ENCODE data around the gene CDK19. TPM values are rescaled to one million over a fixed set of nuclear protein-coding genes. Genes with fewer than 3 reads are reported as not detected.

Gene CDK19
- total and polyA plus RNA-seq, 7 experiments from 2014 or later = 1.3 to 24.4 (median 20.4) TPM

GRCh38 chr6:110816677-110817076, 1.4 kb upstream of the CDK19 start:
- ChIA-PET CTCF (no interaction called here), POLR2A (interaction anchor here (1.7 to 13.8 kb wide), 3 partner anchors 59 to 668 kb away, joined by 5 to 413 read pairs (median 56); partner anchors contain the start of genes AMD1 and GTF3C6)
- Histone ChIP-seq H3K4me3 (ENCODE audit: low read length) (no peak overlapping the region), H3K9me3 (ENCODE audit: control insufficient read depth in 2 of 3, low read length in 3 of 3) (no peaks in the 10 kb centered on the region), H3K36me3 (ENCODE audit: control insufficient read depth in 2 of 3, insufficient read depth in 3 of 3, low read length in 3 of 3) (peaks cover 0 to 6% (median 0%) of the 10 kb centered on the region in 3 experiments), H3K4me1 (ENCODE audit: control insufficient read depth in 2 of 2, insufficient read depth in 2 of 2, low read length in 2 of 2) (peaks cover 11 to 15% of the 10 kb centered on the region in 2 donors), H3K27ac (ENCODE audit: low read depth, low read length) (no peak overlapping the region), H3K27me3 (ENCODE audit: control insufficient read depth in 2 of 2, insufficient read depth in 2 of 2, low read length in 2 of 2) (no peaks in the 10 kb centered on the region)
- intact Hi-C loops (cut with micrococcal nuclease) = loop anchor here (2.0 to 10.0 kb wide), 5 partner anchors 441 to 1969 kb away; partner anchors contain the start of genes AK9 (in 1 of the 2), ARMC2 (in 1 of the 2), FIG4 (in 1 of the 2) and FYN (in 1 of the 2)
- H3K36me3 Mint-ChIP-seq = peaks cover 0 to 2% (median 0%) of the 10 kb centered on the region in 5 donors
- DNase-seq = no peak
- H3K4me3 Mint-ChIP-seq = peak overlapping the region; percentile 94 to 100 (median 98)
- H3K9me3 Mint-ChIP-seq = peaks cover 0 to 6% (median 0%) of the 10 kb centered on the region in 11 donors
- H3K27ac Mint-ChIP-seq = peak overlapping the region; percentile 89 to 100 (median 99)
- H3K4me1 Mint-ChIP-seq = peaks cover 14 to 48% (median 24%) of the 10 kb centered on the region in 7 donors
- ATAC-seq = no peak
- no peaks in the 10 kb centered on the region for H3K27me3 Mint-ChIP-seq

GRCh38 chr6:110815015-110815410, 256 bp downstream of the CDK19 start:
- Mint-ChIP-seq H3K27ac (peak overlapping the region; percentile 89 to 100 (median 99)), H3K27me3 (no peaks in the 10 kb centered on the region), H3K4me3 (peak overlapping the region; percentile 94 to 100 (median 98)), H3K4me1 (peaks cover 16 to 45% (median 29%) of the 10 kb centered on the region in 7 donors), H3K36me3 (peaks cover 0 to 3% (median 0%) of the 10 kb centered on the region in 5 donors), H3K9me3 (peaks cover 0 to 6% (median 0%) of the 10 kb centered on the region in 11 donors)
- ChIA-PET POLR2A (interaction anchor here (0.7 to 13.8 kb wide), 22 partner anchors 10 to 1432 kb away, joined by 3 to 413 read pairs (median 5); partner anchors contain the start of genes AK9, AMD1, CD164 and FIG4), CTCF (interaction anchor here (1.1 to 2.3 kb wide), 5 partner anchors 62 to 635 kb away, joined by 3 to 10 read pairs (median 5); partner anchors contain the start of gene CDC40)
- Histone ChIP-seq H3K9me3 (ENCODE audit: control insufficient read depth in 2 of 3, low read length in 3 of 3) (no peaks in the 10 kb centered on the region), H3K4me3 (ENCODE audit: low read length) (peak overlapping the region; percentile 97), H3K4me1 (ENCODE audit: control insufficient read depth in 2 of 2, insufficient read depth in 2 of 2, low read length in 2 of 2) (peaks cover 11 to 15% of the 10 kb centered on the region in 2 donors), H3K27me3 (ENCODE audit: control insufficient read depth in 2 of 2, insufficient read depth in 2 of 2, low read length in 2 of 2) (no peaks in the 10 kb centered on the region), H3K27ac (ENCODE audit: low read depth, low read length) (peak overlapping the region; percentile 89), H3K36me3 (ENCODE audit: control insufficient read depth in 2 of 3, insufficient read depth in 3 of 3, low read length in 3 of 3) (peaks cover 0 to 6% (median 0%) of the 10 kb centered on the region in 3 experiments)
- intact Hi-C loops (cut with micrococcal nuclease) = loop anchor here (1.0 to 10.0 kb wide), 21 partner anchors 59 to 1968 kb away; partner anchors contain the start of genes AMD1 (in 2 of the 2), CDC40 (in 2 of the 2), GTF3C6 (in 2 of the 2) and AK9 (in 1 of the 2)
- peak; percentile 0 for ATAC-seq
- no peak for DNase-seq

GRCh38 chr6:110814102-110815014, 911 bp downstream of the CDK19 start:
- Mint-ChIP-seq H3K27me3 (no peaks in the 10 kb centered on the region), H3K4me3 (peak overlapping the region; percentile 94 to 100 (median 98)), H3K9me3 (peaks cover 0 to 6% (median 0%) of the 10 kb centered on the region in 11 donors), H3K27ac (peak overlapping the region; percentile 92 to 100 (median 99)), H3K4me1 (peaks cover 19 to 42% (median 34%) of the 10 kb centered on the region in 7 donors), H3K36me3 (peaks cover 0 to 6% (median 0%) of the 10 kb centered on the region in 5 donors)
- ChIA-PET POLR2A (interaction anchor here (0.7 to 13.8 kb wide), 14 partner anchors 29 to 1442 kb away, joined by 3 to 413 read pairs (median 6); partner anchors contain the start of genes AK9, AMD1, CD164 and FIG4), CTCF (interaction anchor here (1.1 to 2.3 kb wide), 5 partner anchors 62 to 634 kb away, joined by 3 to 10 read pairs (median 5); partner anchors contain the start of gene CDC40)
- intact Hi-C loops (cut with micrococcal nuclease) = loop anchor here (1.0 to 10.0 kb wide), 21 partner anchors 60 to 1967 kb away; partner anchors contain the start of genes AMD1 (in 2 of the 2), CDC40 (in 2 of the 2), GTF3C6 (in 2 of the 2) and AK9 (in 1 of the 2)
- no peak for ATAC-seq
- H3K4me3 ChIP-seq (ENCODE audit: low read length) = peak overlapping the region; percentile 97
- peak; percentile 30 to 77 (median 48) for DNase-seq
- peaks cover 11 to 15% of the 10 kb centered on the region in 2 donors for H3K4me1 ChIP-seq (ENCODE audit: control insufficient read depth in 2 of 2, insufficient read depth in 2 of 2, low read length in 2 of 2)
- peak overlapping the region; percentile 89 for H3K27ac ChIP-seq (ENCODE audit: low read depth, low read length)
- H3K9me3 ChIP-seq (ENCODE audit: control insufficient read depth in 2 of 3, low read length in 3 of 3) = no peaks in the 10 kb centered on the region
- peaks cover 0 to 6% (median 0%) of the 10 kb centered on the region in 3 experiments for H3K36me3 ChIP-seq (ENCODE audit: control insufficient read depth in 2 of 3, insufficient read depth in 3 of 3, low read length in 3 of 3)
- no peaks in the 10 kb centered on the region for H3K27me3 ChIP-seq (ENCODE audit: control insufficient read depth in 2 of 2, insufficient read depth in 2 of 2, low read length in 2 of 2)

- H3K27ac ChIP-seq (ENCODE audit: low read depth, low read length) = no peak overlapping the region
- CTCF ChIA-PET = interaction anchor here (0.6 to 2.3 kb wide), 2 partner anchors 61 to 131 kb away, joined by 3 to 10 read pairs; partner anchors contain the start of gene AMD1
These were observed 1.7 kb downstream of the CDK19 start for GRCh38 chr6:110813338-110814101.

GRCh38 chr6:110812719-110813118, 2.5 kb downstream of the CDK19 start:
- ATAC-seq = no peak
- Mint-ChIP-seq H3K27ac (no peak overlapping the region), H3K4me1 (peaks cover 19 to 38% (median 34%) of the 10 kb centered on the region in 7 donors), H3K9me3 (peaks cover 0 to 6% (median 0%) of the 10 kb centered on the region in 11 donors), H3K4me3 (no peak overlapping the region), H3K27me3 (no peaks in the 10 kb centered on the region), H3K36me3 (peaks cover 0 to 8% (median 0%) of the 10 kb centered on the region in 5 donors)
- Histone ChIP-seq H3K9me3 (ENCODE audit: control insufficient read depth in 2 of 3, low read length in 3 of 3) (no peaks in the 10 kb centered on the region), H3K4me1 (ENCODE audit: control insufficient read depth in 2 of 2, insufficient read depth in 2 of 2, low read length in 2 of 2) (peaks cover 11 to 15% of the 10 kb centered on the region in 2 donors), H3K27me3 (ENCODE audit: control insufficient read depth in 2 of 2, insufficient read depth in 2 of 2, low read length in 2 of 2) (no peaks in the 10 kb centered on the region), H3K4me3 (ENCODE audit: low read length) (no peak overlapping the region), H3K36me3 (ENCODE audit: control insufficient read depth in 2 of 3, insufficient read depth in 3 of 3, low read length in 3 of 3) (peaks cover 0 to 6% (median 0%) of the 10 kb centered on the region in 3 experiments), H3K27ac (ENCODE audit: low read depth, low read length) (no peak overlapping the region)
- CTCF ChIA-PET = no interaction called here
- no peak for DNase-seq
- POLR2A ChIA-PET = interaction anchor here (4.3 to 13.8 kb wide), 2 partner anchors 63 to 144 kb away, joined by 56 to 413 read pairs; partner anchors contain the start of genes AMD1 and GTF3C6
- intact Hi-C loops (cut with micrococcal nuclease) = loop anchor here in 1 of 2 donors (10.0 kb wide), 1 partner anchor 1358 kb away; the partner anchor contains the start of gene MICAL1

More at GRCh38 chr6:110813338-110814101, 1.7 kb downstream of the CDK19 start:
- Histone ChIP-seq H3K4me3 (ENCODE audit: low read length) (peak overlapping the region; percentile 97), H3K9me3 (ENCODE audit: control insufficient read depth in 2 of 3, low read length in 3 of 3) (no peaks in the 10 kb centered on the region), H3K36me3 (ENCODE audit: control insufficient read depth in 2 of 3, insufficient read depth in 3 of 3, low read length in 3 of 3) (peaks cover 0 to 6% (median 0%) of the 10 kb centered on the region in 3 experiments), H3K27me3 (ENCODE audit: control insufficient read depth in 2 of 2, insufficient read depth in 2 of 2, low read length in 2 of 2) (no peaks in the 10 kb centered on the region), H3K4me1 (ENCODE audit: control insufficient read depth in 2 of 2, insufficient read depth in 2 of 2, low read length in 2 of 2) (peaks cover 11 to 15% of the 10 kb centered on the region in 2 donors)
- Mint-ChIP-seq H3K4me3 (peak overlapping the region; percentile 87 to 99 (median 96)), H3K27ac (peak overlapping the region; percentile 59 to 99 (median 91)), H3K9me3 (peaks cover 0 to 6% (median 0%) of the 10 kb centered on the region in 11 donors), H3K4me1 (peaks cover 19 to 37% (median 34%) of the 10 kb centered on the region in 7 donors), H3K36me3 (peaks cover 0 to 8% (median 0%) of the 10 kb centered on the region in 5 donors), H3K27me3 (no peaks in the 10 kb centered on the region)
- POLR2A ChIA-PET = interaction anchor here (2.0 to 13.8 kb wide), 3 partner anchors 62 to 143 kb away, joined by 15 to 413 read pairs (median 56); partner anchors contain the start of genes AMD1 and GTF3C6
- DNase-seq (peak in 4 of 9 donors; percentile 2 to 4 (median 3)), ATAC-seq (no peak)
- intact Hi-C loops (cut with micrococcal nuclease) = loop anchor here (2.0 to 10.0 kb wide), 4 partner anchors 131 to 1431 kb away; partner anchors contain the start of genes CD164 (in 1 of the 2) and MICAL1 (in 1 of the 2)
